Panc1 (cell line): ENCODE results near the gene DGKZ. TPM values are rescaled to one million over a fixed set of nuclear protein-coding genes. Genes with fewer than 3 reads are reported as not detected.

ENCODE experiments used
- ATAC-seq: fragments of 200-7000 bp; cut with Tn5 transposase; 2 replicates; pipeline ENCODE4 v1.9.1; 2020; ENCODE audit warnings: mild to moderate bottlenecking, moderate library complexity
- BruUV-seq: library from RNA; stranded (reverse); fragments of 400-500 nt; replicated peaks from 2 replicates; lab custom pipeline; 2021; lab: Mats Ljungman, UMichigan
- CTCF ChIA-PET: fragments of 300-600 bp; sonication (Branson Sonifier 250); formaldehyde crosslinking; loops from one replicate; lab custom pipeline; 2022; ENCODE audit warnings: antibody characterized with exemption; lab: Charles Lee
- POLR2A ChIA-PET: fragments of 300-600 bp; sonication (Branson Sonifier 250); formaldehyde crosslinking; loops from one replicate; lab custom pipeline; 2022; ENCODE audit warnings: antibody characterized with exemption; lab: Charles Lee
- DNase-seq: peaks from one replicate; pipeline ENCODE4 v3.0.0-alpha.2; 2010; ENCODE audit warnings: low read depth, low spot score
- H3K27ac ChIP-seq: 2 replicates; pipeline ENCODE4 v1.5.1; 2011; ENCODE audit warnings: mild to moderate bottlenecking, low read length, inconsistent platforms
- H3K27me3 ChIP-seq: fragments of 200-500 bp; sonication (Bioruptor generic); 2 replicates; pipeline ENCODE4 v1.6.0; 2014; ENCODE audit warnings: low read length, inconsistent platforms; ENCODE audit not compliant: control insufficient read depth, insufficient read depth
- H3K36me3 ChIP-seq: fragments of 200-500 bp; sonication (Bioruptor generic); 2 replicates; pipeline ENCODE4 v1.5.1; 2014; ENCODE audit warnings: inconsistent platforms, mild to moderate bottlenecking, low read length, moderate library complexity; ENCODE audit not compliant: control insufficient read depth, insufficient read depth
- H3K4me1 ChIP-seq: 2 replicates; pipeline ENCODE4 v1.5.1; 2011; ENCODE audit warnings: inconsistent platforms, mild to moderate bottlenecking, low read length, moderate library complexity; ENCODE audit not compliant: control insufficient read depth, insufficient read depth
- H3K4me3 ChIP-seq, 2 experiments: 2 replicates each; pipeline ENCODE4 v1.5.1; 2011 to 2012; ENCODE audit warnings: low read depth in 2 of 2, low read length in 2 of 2, mild to moderate bottlenecking in 2 of 2, inconsistent platforms in 1 of 2, moderate library complexity in 1 of 2
- H3K9me3 ChIP-seq: fragments of 200-500 bp; sonication (Bioruptor generic); 2 replicates; pipeline ENCODE4 v1.5.1; 2014; ENCODE audit warnings: low read depth, mild to moderate bottlenecking, inconsistent platforms, low read length, moderate library complexity; ENCODE audit not compliant: control insufficient read depth, insufficient read depth
- CTCF ChIP-seq: fragments of 450-650 bp; IDR thresholded peaks from 2 replicates; pipeline ENCODE4 v1.5.1; 2017; ENCODE audit warnings: mild to moderate bottlenecking
- POLR2AphosphoS5 ChIP-seq: IDR thresholded peaks from 2 replicates; pipeline ENCODE4 v1.6.1; 2012; ENCODE audit warnings: mild to moderate bottlenecking, low read depth, low read length, moderate library complexity
- REST ChIP-seq, 2 experiments: IDR thresholded peaks; 2 replicates each; pipeline ENCODE4 v1.6.1; 2011 to 2012; ENCODE audit warnings: low read depth in 2 of 2, control low read depth in 1 of 2, low read length in 1 of 2, mild to moderate bottlenecking in 1 of 2, moderate library complexity in 1 of 2; ENCODE audit not compliant: insufficient read depth in 1 of 2
- SIN3A ChIP-seq: IDR thresholded peaks from 2 replicates; pipeline ENCODE4 v1.6.1; 2012; ENCODE audit warnings: low read depth, mild to moderate bottlenecking, low read length, moderate library complexity, borderline replicate concordance; ENCODE audit not compliant: insufficient read depth
- TCF7L2 ChIP-seq: IDR thresholded peaks from 2 replicates; pipeline ENCODE4 v1.6.1; 2011; ENCODE audit warnings: mild to moderate bottlenecking, low read depth, low read length, inconsistent platforms
- in situ Hi-C: cut with HindIII; loops from 2 replicates; pipeline ENCODE4 v1.10.0; 2016; ENCODE audit warnings: low sequenced_read_pairs, low pct_unique_long_range_greater_than_20kb
- intact Hi-C: fragments of 100-400 bp; cut with micrococcal nuclease; formaldehyde crosslinking; loops from one replicate; pipeline ENCODE4 v1.10.0; 2022; ENCODE audit not compliant: unreplicated experiment
- total RNA-seq: library from RNA; stranded (reverse); gene quantifications from one replicate; pipeline ENCODE4 v1.2.1, GENCODE V29; 2021; ENCODE audit not compliant: unreplicated experiment

The DGKZ gene
- total RNA-seq, 1 experiment from 2014 or later: 104 TPM

DNA sequence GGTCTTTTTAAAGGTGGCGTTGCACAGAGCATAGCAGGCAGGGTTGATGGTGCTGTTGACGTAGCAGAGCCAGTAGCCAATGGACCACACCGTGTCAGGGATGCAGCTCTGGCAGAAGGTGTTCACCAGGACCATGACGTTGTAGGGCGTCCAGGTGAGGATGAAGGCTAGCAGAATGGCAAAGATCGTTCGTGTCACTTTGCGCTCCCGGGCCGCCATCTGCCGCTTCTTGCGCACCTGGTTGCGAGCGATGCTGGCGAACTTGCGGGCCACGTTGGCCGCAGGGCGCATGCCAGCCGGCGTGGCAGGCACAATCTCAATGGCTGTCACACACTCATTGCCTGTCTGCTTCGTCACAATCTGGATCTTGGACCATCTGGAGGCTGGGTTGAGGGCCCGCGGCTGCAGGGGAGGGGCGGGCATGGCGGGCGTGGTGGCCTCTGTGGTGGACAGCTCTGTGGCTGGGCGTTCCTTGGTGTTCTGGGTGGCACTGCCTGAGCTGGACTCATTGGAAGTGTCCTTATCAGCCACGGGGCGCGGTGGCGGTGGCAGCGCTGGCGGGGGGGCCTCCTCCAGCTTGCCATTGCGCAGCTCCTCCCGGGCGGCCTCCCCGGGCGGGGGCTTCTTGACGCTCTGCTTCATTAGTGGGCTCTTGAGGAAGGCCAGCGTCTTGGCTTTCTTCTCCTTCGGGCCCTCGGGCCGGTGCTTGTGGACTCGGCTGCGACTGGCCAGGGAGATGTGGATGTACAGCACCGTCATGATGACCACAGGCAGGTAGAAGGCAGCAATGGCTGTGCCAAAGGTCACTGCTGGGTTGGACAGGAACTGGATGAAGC lies 38.1 kb downstream of the DGKZ start:
- TF ChIP-seq CTCF: no peak
- no peak for TF ChIP-seq POLR2AphosphoS5
- no peak for TF ChIP-seq REST (IDR thresholded peaks at IDR 0.05; ENCODE audit: insufficient read depth in 1 of 2, low read depth in 2 of 2, low read length in 1 of 2)
- ATAC-seq (no peak), DNase-seq (no peak)
- intact Hi-C loops (loop anchor here (5.0 kb wide), 1 partner anchor 152 kb away; no protein-coding TSS in a partner anchor), in situ Hi-C loops (no loop called here)
- Histone ChIP-seq H3K27me3 (peaks cover 3% of the 10 kb centered on the region; the same call in 1 of the 2 replicates), H3K36me3 (no peaks in the 10 kb centered on the region; the same call in 1 of the 2 replicates), H3K9me3 (no peaks in the 10 kb centered on the region), H3K4me3 (no peak overlapping the region), H3K4me1 (peaks cover 18% of the 10 kb centered on the region), H3K27ac (no peak overlapping the region)
- ChIA-PET CTCF (no interaction called here), POLR2A (no interaction called here)
- no TSS peak for BruUV-seq

DNA sequence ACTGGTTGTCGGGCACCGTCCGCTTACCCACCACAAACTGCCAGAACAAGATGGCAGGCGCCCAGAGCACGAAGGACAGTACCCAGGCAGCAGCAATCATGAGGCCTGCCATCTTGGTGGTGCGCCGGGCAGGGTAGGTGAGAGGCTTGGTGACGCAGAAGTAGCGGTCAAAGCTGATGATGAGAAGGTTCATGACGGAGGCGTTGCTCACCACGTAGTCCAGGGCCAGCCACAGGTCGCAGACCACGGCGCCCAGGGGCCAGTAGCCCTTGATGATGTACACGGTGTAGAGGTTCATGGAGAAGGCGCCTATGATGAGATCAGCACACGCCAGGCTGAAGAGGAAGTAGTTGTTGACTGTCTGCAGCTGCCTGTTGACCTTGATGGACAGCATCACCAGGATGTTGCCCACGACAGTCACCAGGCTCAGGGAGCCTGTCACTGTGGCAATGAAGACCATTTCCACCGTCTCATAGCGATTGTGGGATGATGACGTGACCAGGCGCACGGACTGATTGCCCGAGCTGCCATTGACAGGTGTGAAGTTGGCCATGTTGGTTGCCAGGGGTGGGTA lies 38.8 kb downstream of the DGKZ start:
- CTCF ChIA-PET: no interaction called here
- in situ Hi-C loops: no loop called here

More for the DNA sequence above, 38.8 kb downstream of the DGKZ start:
- POLR2A ChIA-PET: no interaction called here
- Histone ChIP-seq H3K27me3 (peaks cover 3% of the 10 kb centered on the region; the same call in 1 of the 2 replicates), H3K9me3 (no peaks in the 10 kb centered on the region), H3K4me1 (peaks cover 20% of the 10 kb centered on the region), H3K4me3 (no peak overlapping the region), H3K36me3 (no peaks in the 10 kb centered on the region; the same call in 1 of the 2 replicates), H3K27ac (no peak overlapping the region)
- ATAC-seq (no peak), DNase-seq (no peak)
- intact Hi-C loops: loop anchor here (5.0 kb wide), 1 partner anchor 151 kb away; no protein-coding TSS in a partner anchor
- no TSS peak for BruUV-seq
- TF ChIP-seq CTCF (no peak), SIN3A (no peak), POLR2AphosphoS5 (no peak), TCF7L2 (no peak), REST (IDR thresholded peaks at IDR 0.05; ENCODE audit: insufficient read depth in 1 of 2, low read depth in 2 of 2, low read length in 1 of 2) (no peak)
